Measurements from ENCODE around the gene SH2D6.

The SH2D6 gene

GRCh38 chr2:85421260-85422071, 3.0 kb downstream of the SH2D6 start:
- FAIRE-seq = no peak
- no peak for DNase-seq (ENCODE audit: low spot score)

GRCh38 chr2:85422072-85422457, 3.6 kb downstream of the SH2D6 start:
- FAIRE-seq (no peak), DNase-seq (ENCODE audit: low spot score) (no peak)

GRCh38 chr2:85423525-85423924, 5.0 kb downstream of the SH2D6 start:
- FAIRE-seq (no peak), DNase-seq (ENCODE audit: low spot score) (no peak)

GRCh38 chr2:85425588-85425987, 7.1 kb downstream of the SH2D6 start:
- FAIRE-seq (no peak), DNase-seq (ENCODE audit: low spot score) (no peak)

DNA sequence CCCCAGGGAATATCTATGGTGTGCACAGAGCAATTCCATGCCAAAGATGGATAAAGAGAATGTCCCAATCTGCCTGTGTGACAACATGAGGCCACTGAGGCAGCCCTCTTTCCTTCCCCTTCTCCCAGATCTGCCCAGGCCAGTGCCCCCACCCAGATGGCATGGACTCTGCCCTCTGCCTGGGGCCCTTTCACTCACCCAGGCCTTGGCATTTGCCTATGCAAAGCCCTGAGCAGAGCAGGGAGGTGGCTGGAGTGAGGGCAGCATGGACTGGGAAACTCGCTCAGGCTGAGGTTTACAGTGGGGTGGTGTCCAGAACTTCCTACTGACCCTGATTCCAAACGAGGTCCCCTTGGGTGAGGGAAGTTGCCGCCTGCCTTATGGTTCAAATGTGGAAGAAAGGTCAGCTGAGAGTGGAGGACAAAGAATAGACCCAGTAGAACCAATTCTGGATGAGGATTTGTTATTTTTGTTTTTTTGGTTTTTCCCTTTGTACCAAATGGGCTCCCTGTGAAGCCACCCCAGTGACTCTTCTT, 8.9 kb downstream of the SH2D6 start:
- FAIRE-seq = no peak
- DNase-seq (ENCODE audit: low spot score) = no peak

GRCh38 chr2:85428343-85428881, 9.9 kb downstream of the SH2D6 start:
- no peak for DNase-seq (ENCODE audit: low spot score)
- no peak for FAIRE-seq

DNA sequence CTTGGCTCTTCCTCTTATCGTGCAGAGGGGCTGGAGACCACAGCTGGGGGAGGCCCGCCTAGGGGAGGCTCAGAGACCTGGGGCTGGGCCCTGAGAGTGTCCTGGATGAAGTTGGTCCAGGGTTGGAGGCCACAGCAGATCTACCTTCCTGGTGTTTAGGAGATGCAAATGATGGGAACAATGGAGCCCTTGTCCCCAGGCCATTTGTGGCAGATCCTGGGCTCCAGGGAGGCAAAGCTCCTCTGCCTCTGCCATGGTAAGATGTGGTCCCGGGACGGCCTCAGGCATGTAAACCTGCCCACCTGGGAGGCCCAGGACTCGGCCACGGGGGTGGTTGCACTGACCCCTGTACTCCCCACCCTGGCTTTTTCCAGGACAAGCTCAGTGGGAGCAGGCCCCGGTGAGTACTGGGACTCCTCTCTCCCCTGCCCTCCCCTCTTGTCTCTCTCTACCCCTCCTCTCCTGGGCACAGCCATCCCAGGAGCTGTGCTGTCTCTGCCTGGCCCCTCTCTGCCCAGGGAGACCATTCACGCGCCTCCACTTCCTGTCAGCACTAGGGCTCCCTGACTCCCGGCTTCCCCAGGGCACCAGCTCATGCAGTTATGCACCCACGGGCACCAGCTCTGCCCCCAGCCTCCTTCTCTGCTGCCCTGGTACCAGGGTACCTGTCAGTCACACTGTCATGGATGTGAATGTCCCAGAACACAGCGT, 10.9 kb downstream of the SH2D6 start:
- FAIRE-seq (no peak), DNase-seq (ENCODE audit: low spot score) (no peak)

GRCh38 chr2:85429924-85430289, 11.4 kb downstream of the SH2D6 start:
- FAIRE-seq (no peak), DNase-seq (ENCODE audit: low spot score) (no peak)

DNA sequence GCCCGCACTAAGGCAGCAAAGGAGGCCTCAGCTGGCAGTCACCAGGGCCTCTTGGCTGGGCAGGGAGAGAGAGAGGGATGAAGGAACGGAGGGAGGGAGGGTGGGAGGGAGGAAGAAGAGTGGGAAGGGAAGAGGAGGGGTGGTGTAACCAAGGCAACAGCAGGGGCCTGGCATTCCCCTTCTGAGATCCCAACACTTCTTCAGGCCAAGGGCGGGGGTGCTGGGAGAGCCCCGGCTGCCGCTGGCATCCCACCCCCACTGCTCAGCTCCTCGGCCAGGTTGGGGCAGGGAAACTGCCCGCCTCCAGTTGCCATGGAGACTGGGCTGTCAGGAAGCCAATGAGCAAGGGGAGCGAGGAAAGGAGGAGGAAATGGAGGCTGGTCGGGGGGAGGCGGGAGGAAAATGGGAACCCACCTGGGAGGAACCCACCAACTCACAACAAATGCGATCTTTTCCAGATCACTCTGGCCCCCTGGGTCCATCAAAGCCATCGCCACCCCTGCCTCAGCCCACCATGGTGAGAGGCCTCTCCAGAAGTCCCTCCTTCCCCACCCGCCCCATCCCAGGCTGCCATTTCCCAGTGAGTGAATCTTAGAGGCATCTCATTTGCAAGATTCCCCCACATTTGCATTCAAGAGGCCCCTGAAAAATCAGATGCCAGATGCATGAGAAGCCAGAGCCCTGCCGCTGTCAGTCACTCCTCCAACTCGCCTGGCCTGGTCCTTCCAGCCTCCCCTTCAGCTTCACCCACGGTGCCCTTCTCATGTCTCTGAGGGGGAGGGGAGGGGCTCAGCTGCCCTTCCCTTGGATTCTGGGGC, 12.4 kb downstream of the SH2D6 start:
- DNase-seq (ENCODE audit: low spot score) (no peak), FAIRE-seq (no peak)

- no peak for FAIRE-seq
These were observed 13.2 kb downstream of the SH2D6 start for GRCh38 chr2:85431570-85432205.

GRCh38 chr2:85433511-85434089, 15.1 kb downstream of the SH2D6 start:
- FAIRE-seq (no peak), DNase-seq (ENCODE audit: low spot score) (no peak)

More at GRCh38 chr2:85431570-85432205, 13.2 kb downstream of the SH2D6 start:
- no peak for DNase-seq (ENCODE audit: low spot score)

DNA sequence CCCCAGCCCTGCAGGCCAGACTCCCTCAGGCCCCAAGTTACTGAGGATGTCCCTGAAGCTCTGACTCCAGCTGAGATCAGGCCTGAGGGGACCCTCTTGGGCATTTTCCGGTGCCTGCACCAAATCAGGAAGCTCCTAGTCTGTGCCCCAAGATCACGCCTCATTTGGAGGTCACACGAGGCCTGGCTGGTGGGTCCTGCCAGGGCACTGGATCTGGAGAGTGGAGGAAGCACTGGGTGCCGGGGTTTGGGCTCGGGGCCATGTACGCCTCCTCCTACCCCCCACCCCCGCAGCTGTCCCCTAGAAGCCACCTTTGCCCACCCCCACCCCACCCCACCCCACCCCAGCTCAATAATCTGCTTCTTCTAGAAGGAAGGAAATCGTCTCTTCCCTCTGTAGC, 16.2 kb downstream of the SH2D6 start:
- DNase-seq (ENCODE audit: low spot score) (no peak), FAIRE-seq (no peak)

GRCh38 chr2:85435220-85435958, 16.9 kb downstream of the SH2D6 start:
- DNase-seq (ENCODE audit: low spot score) (no peak), FAIRE-seq (no peak)

DNA sequence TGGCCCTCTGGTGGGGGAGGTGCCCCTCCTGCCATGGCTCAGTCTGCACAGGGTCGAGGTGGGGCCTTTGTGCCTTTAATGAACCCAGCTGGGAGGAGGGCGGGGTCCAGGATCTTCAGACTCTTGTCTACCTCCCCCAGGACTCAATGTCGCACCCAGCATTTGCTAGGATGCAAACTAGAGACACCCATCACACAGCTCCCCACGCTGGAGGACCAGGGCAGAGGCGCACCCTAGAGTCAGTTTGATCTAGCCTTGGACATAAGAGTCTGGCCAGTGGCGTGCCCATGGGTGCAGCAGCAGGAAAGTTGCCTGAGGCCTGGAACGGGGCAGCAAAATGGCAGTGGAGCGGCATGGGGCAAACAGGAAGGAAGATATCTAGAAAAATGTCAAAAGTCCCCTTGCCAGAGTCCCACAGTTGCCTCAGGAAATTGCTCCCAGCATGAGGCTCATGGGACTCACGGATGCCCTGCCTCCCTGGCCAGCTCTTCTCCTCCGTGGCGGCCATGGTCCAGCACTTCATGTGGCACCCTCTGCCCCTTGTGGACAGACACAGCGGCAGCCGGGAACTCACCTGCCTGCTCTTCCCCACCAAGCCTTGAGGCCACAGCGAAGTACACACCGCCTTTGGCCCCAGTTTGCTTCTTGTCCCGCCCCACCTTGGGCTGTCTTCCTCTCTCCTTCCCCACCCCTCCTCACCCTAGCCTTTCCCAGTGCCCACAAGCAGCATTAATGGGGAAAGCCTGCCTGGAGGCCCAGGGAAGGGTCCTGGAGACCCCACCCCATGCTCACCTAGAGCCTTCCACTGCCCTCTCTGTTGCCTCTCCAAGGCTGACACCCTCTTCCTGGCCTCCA, 17.7 kb downstream of the SH2D6 start:
- DNase-seq (ENCODE audit: low spot score) = no peak
- FAIRE-seq = no peak

- DNase-seq (ENCODE audit: low spot score) (no peak), FAIRE-seq (no peak)
These were observed 18.4 kb downstream of the SH2D6 start for GRCh38 chr2:85436836-85437487.

GRCh38 chr2:85437488-85438200, 19.1 kb downstream of the SH2D6 start:
- FAIRE-seq = no peak
- peak; percentile 66 for DNase-seq (ENCODE audit: low spot score)

DNA sequence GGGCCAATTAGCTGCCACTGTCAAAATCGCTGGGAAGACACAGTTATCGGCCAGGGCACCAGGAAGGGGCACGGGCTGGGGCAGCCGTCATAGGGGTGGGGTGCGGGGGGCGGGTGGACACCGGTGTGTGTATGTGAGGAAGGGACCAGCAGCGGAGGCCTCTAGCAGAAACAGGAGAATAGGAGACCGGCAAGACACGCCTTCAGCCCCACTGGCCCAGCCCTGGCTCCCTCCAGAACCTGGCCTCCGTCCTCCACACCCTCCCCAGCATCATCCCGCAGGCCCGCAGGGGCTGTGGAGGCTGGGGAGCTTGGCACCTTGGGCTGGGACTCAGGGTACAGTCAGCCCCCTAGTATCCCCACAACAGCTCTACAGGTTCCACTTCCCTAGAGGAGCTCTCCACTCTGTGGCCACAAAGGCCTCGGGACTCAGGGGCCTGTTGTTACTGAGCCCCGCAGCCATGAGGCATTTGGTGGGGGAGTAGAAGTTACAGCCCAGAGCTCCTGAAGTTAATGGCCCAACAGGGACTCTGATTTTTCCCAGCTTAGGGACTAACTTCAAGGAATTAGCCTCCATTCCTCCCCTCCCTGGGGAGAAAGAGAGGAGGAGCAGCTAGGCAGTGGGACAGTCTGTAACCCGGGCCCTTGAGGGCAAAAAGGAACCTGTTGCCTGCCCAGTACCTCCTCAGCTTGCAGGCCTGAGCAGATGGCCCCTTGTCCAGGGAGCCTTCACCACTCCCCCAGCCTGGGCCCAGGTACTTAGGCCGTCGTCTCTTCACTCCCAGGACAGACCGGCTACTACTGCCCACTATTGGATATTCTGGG, 19.9 kb downstream of the SH2D6 start:
- DNase-seq (ENCODE audit: low spot score) = no peak
- FAIRE-seq = no peak
